GM23338 (cell line): Measurements from ENCODE around the gene ORAI2.

Experiments
- CREB1 ChIP-seq: fragments of 250-450 bp; sonication (Bioruptor Pico); IDR thresholded peaks from 2 replicates; pipeline ENCODE4 v1.5.0; 2020; ENCODE audit warnings: low read depth, mild to moderate bottlenecking, moderate library complexity
- ETS1 ChIP-seq: IDR thresholded peaks from 2 replicates; pipeline ENCODE4 v1.6.1; 2016; ENCODE audit warnings: antibody characterized with exemption
- EZH2 ChIP-seq: fragments of 200-600 bp; sonication (generic); IDR thresholded peaks from one replicate; pipeline ENCODE4 v1.8.0; 2017; ENCODE audit warnings: antibody characterized with exemption, mild to moderate bottlenecking, low read depth; ENCODE audit not compliant: unreplicated experiment
- EZH2phosphoT487 ChIP-seq: fragments of 200-600 bp; sonication (generic); IDR thresholded peaks from one replicate; pipeline ENCODE4 v1.8.1; 2018; ENCODE audit warnings: antibody characterized with exemption; ENCODE audit not compliant: unreplicated experiment
- JUNB ChIP-seq: IDR thresholded peaks from one replicate; pipeline ENCODE4 v1.6.1; 2016; ENCODE audit warnings: antibody characterized with exemption; ENCODE audit not compliant: unreplicated experiment
- POLR2AphosphoS5 ChIP-seq: IDR thresholded peaks from 2 replicates; pipeline ENCODE4 v1.6.1; 2016; ENCODE audit warnings: antibody characterized with exemption, low read depth
- REST ChIP-seq: IDR thresholded peaks from one replicate; pipeline ENCODE4 v1.6.1; 2018; ENCODE audit warnings: antibody characterized with exemption; ENCODE audit not compliant: unreplicated experiment
- STAT1 ChIP-seq: IDR thresholded peaks from one replicate; pipeline ENCODE4 v1.6.1; 2016; ENCODE audit warnings: antibody characterized with exemption; ENCODE audit not compliant: unreplicated experiment
- ZNF331 ChIP-seq: fragments of 250-450 bp; sonication (Bioruptor Pico); IDR thresholded peaks from 2 replicates; pipeline ENCODE4 v1.5.0; 2020; ENCODE audit warnings: low read depth, mild to moderate bottlenecking, moderate library complexity
- TF ChIP-seq, protein P1 (sequence below), 2 experiments: fragments of 200-600 bp in 1 of 2; sonication (generic) in 1 of 2; conservative IDR thresholded peaks; 2 replicates each; pipeline versions ENCODE4 v1.5.1 to v1.6.1; 2016 to 2017; ENCODE audit warnings: antibody characterized with exemption in 2 of 2, low read depth in 2 of 2, mild to moderate bottlenecking in 2 of 2, moderate library complexity in 1 of 2

- TF ChIP-seq, protein P1, sequence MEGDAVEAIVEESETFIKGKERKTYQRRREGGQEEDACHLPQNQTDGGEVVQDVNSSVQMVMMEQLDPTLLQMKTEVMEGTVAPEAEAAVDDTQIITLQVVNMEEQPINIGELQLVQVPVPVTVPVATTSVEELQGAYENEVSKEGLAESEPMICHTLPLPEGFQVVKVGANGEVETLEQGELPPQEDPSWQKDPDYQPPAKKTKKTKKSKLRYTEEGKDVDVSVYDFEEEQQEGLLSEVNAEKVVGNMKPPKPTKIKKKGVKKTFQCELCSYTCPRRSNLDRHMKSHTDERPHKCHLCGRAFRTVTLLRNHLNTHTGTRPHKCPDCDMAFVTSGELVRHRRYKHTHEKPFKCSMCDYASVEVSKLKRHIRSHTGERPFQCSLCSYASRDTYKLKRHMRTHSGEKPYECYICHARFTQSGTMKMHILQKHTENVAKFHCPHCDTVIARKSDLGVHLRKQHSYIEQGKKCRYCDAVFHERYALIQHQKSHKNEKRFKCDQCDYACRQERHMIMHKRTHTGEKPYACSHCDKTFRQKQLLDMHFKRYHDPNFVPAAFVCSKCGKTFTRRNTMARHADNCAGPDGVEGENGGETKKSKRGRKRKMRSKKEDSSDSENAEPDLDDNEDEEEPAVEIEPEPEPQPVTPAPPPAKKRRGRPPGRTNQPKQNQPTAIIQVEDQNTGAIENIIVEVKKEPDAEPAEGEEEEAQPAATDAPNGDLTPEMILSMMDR (conservative IDR thresholded peaks at IDR 0.05; ENCODE audit: low read depth in 2 of 2): no peak
- no peak for TF ChIP-seq POLR2AphosphoS5
- TF ChIP-seq EZH2: no peak
- no peak for TF ChIP-seq ZNF331 (CRISPR knock-in tag)
- no peak for TF ChIP-seq CREB1 (CRISPR knock-in tag)
- no peak for TF ChIP-seq REST
- TF ChIP-seq JUNB: no peak
- TF ChIP-seq STAT1: no peak
- no peak for TF ChIP-seq EZH2phosphoT487
- no peak for TF ChIP-seq ETS1
Observed at GRCh38 chr7:102445674-102446071, 12.3 kb downstream of the ORAI2 start.
